ENCODE data around the gene RCE1.

RCE1 gene

DNA sequence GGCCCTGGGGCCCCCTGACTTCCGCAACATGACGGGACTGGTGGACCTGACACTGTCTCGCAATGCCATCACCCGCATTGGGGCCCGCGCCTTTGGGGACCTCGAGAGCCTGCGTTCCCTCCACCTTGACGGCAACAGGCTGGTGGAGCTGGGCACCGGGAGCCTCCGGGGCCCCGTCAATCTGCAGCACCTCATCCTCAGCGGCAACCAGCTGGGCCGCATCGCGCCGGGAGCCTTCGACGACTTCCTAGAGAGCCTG is 14.6 kb downstream of the RCE1 start:
- DNase-seq = no peak

DNA sequence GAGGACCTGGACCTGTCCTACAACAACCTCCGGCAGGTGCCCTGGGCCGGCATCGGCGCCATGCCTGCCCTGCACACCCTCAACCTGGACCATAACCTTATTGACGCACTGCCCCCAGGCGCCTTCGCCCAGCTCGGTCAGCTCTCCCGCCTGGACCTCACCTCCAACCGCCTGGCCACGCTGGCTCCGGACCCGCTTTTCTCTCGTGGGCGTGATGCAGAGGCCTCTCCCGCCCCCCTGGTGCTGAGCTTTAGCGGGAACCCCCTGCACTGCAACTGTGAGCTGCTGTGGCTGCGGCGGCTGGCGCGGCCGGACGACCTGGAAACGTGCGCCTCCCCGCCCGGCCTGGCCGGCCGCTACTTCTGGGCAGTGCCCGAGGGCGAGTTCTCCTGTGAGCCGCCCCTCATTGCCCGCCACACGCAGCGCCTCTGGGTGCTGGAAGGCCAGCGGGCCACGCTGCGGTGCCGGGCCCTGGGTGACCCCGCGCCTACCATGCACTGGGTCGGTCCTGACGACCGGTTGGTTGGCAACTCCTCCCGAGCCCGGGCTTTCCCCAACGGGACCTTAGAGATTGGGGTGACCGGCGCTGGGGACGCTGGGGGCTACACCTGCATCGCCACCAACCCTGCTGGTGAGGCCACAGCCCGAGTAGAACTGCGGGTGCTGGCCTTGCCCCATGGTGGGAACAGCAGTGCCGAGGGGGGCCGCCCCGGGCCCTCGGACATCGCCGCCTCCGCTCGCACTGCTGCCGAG is 15.1 kb downstream of the RCE1 start:
- DNase-seq = no peak

DNA sequence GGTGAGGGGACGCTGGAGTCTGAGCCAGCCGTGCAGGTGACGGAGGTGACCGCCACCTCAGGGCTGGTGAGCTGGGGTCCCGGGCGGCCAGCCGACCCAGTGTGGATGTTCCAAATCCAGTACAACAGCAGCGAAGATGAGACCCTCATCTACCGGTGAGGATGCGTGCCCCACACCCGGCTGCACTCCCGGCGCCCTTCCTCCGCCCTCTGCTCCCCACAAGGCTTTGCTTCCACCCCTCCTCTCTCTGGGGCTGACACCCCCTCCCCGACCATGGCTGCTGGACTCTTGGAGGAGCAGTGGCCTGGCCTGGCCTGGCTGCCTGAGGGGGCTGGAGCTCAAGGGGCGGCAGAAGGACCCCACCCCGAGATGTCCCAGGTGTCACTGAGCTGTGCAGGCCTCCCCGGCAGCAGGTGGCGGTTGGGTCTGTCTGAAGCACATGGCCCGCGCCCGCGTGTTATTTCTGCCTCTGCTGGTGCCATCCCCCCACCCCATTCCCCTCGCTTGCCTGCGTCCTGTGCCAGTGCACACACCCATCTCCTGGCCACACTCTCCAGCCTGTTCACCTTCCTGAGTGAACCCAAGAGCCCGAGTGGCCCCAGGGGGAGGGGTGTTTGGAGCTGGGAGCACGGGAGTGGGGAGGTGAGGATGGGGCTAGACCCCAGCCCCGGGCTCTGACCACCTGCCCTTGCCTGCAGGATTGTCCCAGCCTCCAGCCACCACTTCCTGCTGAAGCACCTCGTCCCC is 15.9 kb downstream of the RCE1 start:
- no peak for DNase-seq

DNA sequence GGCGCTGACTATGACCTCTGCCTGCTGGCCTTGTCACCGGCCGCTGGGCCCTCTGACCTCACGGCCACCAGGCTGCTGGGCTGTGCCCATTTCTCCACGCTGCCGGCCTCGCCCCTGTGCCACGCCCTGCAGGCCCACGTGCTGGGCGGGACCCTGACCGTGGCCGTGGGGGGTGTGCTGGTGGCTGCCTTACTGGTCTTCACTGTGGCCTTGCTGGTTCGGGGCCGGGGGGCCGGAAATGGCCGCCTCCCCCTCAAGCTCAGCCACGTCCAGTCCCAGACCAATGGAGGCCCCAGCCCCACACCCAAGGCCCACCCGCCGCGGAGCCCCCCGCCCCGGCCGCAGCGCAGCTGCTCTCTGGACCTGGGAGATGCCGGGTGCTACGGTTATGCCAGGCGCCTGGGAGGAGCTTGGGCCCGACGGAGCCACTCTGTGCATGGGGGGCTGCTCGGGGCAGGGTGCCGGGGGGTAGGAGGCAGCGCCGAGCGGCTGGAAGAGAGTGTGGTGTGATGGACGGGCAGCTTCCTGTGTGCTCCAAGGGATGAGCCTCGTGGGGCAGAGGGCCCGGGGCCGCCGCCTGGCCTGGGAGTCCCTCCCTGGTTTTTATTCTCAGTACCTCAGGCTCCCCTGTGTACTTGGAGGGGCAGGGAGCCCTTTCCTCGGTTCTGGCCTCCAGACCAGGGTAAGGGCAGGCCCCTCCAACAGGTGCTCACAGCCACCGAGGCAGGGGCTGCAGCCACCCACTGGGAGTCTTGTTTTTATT is 16.6 kb downstream of the RCE1 start:
- DNase-seq = no peak

DNA sequence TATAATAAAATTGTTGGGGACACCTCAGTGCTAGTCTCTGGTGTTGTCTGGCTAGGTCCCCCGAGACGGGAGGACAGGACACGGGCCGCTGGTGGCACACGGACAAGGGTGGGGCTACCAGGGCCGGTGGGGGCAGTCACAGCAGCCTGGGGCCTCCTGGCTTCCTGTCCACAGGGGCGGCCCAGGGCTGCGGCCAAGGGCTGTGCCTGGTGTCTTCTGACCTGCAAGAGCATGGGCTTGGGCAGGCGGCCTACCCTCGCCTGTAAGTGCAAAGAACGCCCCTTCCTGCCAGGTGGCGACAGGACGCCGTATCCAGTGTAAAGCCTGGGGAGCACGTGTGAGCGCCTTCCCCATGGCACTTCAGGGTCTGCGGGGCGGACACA is 17.2 kb downstream of the RCE1 start:
- no peak for DNase-seq

DNA sequence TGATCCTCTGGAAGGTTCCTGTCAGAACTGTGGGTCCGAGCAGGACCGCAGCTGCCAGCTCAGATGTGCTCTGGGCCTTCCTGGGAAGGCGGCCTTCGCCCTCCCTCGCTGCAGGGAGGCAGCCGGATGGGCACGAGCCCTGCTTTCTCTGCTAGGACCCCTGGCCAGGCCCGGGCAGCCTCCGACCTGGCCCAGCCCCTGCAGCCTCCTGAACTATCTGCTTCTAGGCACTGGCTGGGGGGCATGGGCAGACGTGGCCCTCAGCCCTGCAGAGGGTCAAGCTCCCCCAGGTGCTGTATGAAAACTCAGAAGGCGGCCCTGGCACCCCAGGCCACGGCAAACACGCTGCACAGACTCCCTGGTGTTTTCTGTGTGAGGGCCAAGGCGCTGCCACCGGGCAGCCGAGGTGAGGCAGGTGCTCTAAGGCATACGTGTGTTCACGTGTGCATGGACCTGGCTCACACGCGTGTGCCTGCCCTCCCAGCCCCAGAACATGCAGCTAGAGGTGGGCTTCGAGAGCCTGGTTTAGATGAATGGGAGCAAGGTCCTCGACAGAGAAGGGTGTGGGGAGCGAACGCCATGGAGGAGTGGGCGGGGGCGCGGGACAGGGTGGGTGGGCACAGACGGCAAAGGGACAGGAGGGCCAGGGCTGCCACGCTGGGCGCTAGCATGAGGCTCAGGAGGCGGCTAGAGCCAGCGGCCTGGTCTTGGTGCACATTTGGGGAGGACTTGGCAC is 18.0 kb downstream of the RCE1 start:
- no peak for DNase-seq

DNA sequence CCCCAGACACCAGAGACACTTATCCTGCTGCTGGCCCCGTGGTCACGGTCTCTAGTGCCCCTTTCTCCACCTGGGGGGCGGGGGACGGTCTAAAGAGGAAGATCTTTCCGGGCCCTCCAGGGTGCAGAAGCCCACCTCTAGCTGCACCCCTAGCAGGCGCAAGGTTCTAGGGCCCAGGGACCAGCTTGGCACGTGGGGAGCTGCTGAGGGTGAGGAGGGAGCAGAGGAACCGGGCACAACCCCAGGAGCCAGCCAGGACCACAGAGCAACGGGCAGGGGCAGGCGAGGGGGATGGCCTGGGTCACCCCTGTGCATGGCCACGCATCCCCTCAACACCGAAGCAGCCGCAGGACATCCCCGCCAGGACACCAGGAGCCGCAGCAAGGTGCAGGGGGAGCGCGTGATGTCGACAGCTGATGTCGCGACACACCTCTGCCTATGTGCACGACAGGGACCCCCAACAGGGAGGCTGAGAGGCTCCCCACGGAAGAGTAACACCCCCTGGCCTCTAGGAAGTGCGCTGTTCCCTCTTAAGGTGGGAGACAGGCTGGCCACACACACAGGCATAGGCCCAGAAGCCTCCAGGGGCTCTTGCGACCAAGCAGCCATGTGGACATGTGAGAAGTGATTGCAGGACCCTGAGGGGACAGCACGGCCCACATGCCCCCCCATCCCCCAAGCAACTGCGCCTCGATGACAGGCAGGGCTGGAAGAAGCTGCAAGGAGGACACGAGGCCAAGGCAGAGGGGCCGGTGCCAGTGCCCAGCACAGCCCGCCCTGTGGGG is 18.7 kb downstream of the RCE1 start:
- no peak for DNase-seq

DNA sequence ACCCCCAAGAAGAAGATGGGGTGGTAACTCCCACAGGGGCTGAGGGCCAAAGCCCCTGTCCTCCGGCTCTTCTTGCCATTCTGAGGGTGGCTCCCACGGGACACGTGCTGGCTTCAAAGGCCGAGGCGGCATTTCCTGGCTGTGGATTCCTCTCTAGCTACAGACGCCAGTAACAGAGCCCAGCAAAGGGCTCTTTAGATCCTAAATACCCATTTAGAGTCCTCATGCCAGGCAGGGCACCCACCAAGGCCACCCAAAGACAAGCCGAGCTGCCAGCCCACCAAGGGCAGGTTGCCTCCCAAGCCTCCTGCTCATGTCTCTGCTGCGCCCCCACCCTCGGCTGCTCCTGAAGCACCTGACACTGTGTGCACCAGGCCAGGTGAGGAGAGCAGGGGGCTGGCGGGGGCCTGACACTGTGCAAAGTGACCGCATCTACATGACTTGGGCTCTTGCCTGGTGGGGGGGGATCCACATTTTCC is 19.4 kb downstream of the RCE1 start:
- no peak for DNase-seq

DNA sequence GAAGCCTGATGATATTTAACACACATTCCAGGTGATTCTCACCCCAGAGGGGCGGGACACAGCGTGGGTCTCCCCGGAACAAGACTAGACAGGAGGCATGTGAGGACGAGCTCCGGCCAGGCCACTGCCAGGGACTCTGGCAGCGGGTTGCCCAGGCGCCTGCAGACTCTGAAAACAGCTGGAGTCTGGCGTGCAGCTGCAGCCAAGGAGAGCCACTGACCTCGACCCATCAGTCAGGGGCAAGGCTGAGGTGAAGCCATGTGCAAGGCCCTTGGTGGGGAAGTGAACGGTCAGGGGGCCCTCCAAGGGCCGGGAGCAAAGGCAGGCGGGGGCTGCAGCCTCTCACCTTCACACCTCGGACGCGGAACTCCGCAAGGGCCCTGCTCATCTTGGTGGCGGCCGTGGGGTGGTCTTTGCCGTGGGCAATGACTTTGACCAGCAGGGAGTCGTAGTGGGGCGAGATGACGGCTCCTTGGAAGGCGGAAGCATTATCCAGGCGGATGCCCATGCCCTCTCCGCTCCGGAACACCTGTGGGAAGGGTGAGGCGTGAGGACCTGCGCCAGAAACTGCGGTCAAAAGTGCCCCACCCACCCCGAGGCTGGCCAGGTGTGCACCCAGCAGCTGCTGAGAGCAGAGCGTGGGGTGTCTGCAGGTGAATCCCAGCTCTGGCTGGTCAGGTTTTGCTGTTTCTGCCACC is 20.3 kb downstream of the RCE1 start:
- no peak for DNase-seq

DNA sequence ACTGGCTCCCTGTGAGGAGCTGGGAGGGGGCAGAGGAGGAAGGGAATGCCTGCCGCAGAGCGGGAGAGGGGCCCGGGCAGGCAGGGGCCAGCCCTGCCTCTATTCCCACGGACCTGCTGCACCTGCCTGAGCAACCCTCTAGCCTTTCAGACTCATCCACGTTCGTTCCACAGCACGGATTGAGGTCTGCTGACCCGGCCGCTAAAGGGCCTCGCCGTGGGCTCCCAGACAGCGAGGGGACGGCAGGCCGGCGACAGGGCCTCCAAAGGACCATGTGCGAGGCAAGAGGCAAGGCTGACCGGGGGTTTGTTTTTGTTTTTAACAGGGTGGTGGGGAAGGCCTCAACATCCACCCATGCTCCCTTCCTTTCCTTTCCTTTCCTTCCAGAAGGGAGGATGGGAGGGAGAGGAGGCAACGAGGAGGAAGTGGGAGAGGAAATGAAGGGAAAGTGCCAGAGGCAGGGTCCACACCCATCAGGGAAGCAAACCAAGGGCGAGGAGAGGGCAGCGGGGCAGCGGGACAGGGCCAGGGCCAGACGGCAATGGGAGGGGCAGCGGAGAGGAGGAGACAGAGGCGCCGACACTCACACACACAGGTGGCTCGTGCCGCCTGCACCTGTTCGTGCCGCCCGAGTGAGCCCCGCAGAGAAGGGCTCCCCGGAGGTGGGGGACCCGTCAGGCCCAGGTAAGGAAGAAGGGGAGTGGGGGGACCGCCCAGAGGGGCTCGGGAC is 21.1 kb downstream of the RCE1 start:
- peak; percentile 74 for DNase-seq

DNA sequence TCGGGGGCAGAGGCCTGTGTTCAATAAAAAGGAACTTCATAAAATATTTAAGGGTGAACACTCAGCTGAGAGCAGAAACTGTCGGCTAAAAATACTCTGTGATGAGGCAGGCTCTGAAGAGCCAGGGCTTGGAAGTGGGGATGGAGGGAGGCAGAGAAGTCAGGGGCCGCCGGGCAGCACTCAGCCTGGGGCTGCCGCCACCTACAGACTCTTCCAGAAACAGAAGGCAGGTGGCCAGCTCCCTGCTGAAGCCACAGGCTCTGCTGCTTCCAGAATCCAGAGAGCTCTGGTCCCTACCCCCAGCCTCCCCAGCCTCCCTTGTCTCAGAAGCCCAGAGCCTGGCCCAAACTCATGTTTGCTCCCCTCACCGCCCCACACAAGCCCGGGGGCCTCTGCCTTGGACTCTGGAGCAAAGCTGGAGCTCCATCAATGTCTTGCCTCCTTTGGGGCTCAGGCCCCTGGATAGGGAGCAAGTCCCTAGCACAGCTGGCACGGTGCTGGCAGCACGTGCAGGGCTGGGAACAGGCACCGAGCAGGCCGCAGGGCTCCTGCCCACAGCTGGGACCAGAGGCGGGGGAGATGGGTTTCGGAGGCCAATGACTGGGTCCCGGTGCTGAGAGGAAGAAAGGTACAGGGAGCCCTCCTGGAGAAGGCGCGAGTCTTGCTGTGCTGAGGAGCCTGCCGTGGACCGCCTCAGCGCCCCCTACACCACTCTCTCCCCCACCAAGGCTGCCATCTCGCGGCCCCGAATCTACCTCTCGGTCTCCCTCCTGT is 21.9 kb downstream of the RCE1 start:
- DNase-seq = peak; percentile 74

DNA sequence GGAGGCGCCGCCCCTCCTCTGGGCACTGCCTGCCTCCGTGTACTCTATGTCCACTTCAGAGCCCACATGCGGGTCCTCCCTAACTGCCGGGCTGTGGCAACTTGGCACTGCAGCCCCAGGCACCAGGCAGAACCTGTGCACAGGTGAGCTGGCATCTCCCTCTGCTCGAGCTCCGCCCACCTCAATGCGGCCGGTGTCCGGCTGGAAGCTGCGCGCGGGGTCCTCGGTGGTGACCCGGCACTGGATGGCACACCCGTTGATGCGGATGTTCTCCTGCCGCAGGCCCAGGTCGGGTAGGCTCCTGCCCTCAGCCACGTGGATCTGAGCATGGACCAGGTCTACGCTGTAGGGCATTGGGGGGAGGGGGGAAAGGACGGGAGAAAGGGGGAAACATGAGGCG is 22.8 kb downstream of the RCE1 start:
- peak; percentile 32 for DNase-seq

DNA sequence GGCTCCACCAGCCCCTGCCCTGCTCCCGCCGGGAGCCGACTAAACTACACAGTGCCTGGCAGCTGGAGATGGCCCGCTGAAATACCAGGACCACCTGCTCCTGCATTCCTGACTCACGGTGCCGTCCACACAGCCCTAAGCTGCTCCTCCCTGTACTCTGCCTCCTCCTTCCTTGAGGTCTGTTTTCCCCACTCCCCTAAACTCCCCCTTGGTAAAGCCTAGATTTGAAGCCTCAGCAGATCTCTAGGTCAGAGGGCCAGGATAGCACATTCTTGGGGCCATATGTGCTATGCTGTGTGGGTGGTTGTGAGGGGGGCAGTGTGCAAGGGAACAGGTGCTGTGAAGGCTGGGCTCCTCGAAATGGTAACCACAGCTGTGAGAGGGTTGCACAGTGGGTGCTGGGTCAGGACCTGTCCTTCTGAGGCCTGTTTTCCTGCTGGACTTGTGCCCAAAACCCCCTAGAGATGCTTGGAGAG is 23.3 kb downstream of the RCE1 start:
- peak; percentile 57 for DNase-seq

DNA sequence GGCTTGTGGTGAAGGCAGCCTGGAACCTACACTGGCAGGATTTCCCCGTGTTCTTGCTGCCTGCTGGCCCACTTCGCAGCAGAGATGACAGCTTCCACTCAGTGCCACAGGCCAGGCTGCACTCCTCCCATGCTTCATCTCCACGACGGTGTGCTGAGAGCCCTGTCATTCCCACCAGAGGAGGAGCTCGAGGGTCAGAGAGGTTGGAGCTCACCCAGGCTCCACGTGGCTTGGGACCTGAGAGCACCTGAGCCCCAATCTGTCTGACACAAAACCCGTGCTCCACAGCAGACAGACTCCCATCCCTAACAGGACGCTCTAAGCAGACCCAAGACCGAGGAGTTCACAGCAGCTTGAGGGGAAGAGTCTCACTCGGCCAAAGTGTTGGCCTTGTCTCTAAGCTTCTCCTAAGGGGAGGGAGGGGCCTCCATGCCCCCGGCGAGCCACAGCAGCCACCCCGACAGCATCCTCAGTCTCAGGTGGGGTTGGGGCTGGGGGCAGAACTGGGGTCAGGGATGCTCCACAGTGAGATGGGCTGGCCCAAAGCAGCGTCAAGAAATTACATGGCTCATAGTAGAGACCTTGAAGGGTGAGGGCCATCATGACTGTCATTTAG is 24.3 kb downstream of the RCE1 start:
- DNase-seq = no peak

DNA sequence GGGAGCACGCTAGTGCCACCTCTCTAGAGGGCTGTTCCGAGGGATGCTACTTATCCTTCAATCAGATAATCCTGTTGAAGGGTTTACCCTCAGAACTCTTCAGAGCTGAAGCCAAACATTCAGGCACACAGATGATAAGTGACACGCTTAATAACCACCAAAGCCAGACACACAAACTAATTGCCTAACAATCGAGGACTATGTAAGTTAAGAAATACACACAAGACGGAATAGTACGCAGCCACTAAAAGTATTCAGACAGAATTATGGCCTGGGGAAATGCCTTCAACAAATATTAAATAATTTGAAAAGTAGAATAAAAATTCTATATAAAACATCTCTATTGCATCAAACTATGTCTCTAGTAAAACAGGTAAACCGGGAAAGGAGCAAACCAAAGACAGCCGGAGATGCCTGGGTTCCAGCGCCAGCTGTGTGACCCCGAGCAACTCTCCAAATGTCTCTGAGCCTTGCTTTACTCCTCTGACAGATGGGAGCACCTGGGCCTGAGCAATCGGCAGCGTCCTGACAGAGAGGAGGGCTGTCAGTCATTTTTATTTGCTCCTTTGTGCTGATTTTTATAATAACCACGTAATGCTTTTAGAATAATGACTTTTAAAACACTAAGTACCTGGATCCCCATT is 25.0 kb downstream of the RCE1 start:
- no peak for DNase-seq

DNA sequence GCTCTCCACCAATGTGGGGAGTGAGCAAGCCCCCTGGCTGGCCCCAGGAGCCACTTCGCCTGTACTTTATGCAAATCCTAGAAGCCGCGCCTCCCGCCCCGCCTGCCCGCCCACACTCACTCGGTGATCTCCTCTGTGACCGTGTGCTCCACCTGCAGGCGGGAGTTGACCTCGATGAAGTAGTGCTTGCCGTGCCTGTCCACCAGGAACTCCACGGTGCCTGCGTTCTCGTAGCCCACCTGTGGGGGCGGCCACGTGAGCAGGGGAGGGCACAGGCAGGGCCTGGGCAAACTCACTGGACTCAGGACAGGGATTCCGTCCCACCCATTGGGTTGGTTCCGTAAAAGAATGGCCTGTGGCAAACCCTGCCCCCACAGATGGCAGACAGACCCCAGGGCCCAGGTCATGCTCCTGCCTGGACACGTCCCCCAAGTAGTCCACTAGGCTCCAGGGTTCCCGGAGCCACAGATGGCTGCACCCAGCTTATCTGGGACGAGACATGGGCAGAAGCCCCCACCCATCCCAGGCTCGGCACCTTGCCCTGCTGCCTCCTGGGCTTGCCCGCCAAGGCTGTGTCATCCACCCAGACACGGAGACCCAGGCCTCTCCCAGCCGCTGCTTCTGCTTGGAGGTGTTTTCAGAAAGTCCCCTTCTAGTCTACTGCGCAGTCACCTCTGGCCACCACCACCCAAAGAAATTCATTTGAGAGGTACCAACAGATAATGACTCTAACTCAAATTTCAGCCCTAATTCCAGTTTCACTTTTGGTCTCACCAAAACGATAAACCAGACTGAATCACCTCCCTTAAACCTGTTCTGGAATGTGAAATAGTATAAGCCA is 25.7 kb downstream of the RCE1 start:
- DNase-seq = no peak

DNA sequence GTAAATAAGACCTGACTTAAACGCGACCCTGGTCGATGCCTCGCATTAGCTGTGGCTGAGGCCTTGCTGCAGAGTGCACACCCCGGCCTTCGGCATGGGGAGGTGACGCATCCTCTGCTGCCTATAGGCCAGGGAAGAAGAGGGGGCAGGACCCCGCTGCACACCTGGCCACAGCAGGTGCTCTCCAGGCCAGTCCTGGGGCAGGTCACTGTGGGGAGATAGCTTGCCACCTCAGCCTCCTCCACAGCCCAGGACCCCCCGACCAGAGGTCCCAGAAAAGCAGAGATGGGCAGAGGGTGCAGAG is 26.3 kb downstream of the RCE1 start:
- DNase-seq = no peak

DNA sequence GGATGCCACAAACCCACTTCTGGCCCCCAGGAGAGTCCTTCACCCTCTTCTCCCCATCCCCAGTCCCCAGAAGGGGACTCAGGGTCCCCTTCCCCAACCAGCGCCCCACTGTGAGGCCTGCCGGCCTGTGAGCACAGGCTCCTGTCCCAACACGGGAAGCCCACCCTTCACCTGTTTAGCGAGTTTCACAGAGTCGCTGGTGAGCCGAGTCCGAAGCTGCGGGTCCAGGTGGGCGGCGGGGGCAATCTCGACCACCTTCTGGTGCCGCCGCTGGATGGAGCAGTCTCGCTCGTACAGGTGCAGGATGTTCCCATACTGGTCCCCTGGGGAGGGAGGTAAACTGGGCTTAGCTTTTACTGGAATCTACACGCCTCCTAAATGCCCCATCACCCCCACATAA is 26.9 kb downstream of the RCE1 start:
- DNase-seq = no peak

Data from DMS79 treated with DMSO at 0.1 percent for 48 hours (cell line).